ENCODE results near the gene MINDY1. TPM values are rescaled to one million over a fixed set of nuclear protein-coding genes. Genes with fewer than 3 reads are reported as not detected.

The MINDY1 gene
- total RNA-seq, 4 donors from 2014 or later: 45.5 to 63.2 (median 49.5) TPM

DNA sequence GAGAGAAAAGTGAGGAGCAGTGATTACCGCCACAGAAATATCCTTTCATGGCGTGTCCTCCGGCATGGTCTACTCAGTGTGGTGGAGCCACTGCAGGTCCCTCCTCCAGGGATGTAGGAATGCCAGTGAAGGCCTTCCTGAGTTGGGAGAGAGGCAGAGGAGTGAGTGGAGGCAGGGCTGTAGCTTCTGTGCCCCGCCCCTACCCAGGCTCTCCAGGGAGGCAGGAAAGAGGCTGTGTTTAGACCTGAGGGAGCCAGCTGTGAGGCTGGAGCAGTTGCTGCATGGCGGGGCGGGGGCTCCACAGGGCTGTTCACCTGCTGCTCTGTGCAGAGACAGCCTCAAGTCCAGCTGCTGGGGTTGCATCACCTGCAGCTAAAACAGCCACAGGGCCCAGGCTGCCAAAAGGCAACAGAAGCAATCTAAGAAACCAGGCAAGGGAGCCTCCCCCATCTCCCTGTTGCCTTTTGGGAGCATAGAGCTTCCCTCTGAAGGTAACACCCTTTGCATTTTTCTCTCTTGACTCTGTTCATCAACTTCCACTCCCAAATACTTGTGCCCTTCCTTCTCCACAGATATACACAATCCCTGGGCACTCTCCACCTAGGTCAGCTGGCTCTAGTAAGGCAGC lies 25.4 kb downstream of the MINDY1 start:
- Histone ChIP-seq H3K9me3 (no peaks in the 10 kb centered on the region), H3K36me3 (no peaks in the 10 kb centered on the region), H3K4me3 (no peak overlapping the region), H3K4me1 (peaks cover 0 to 63% (median 29%) of the 10 kb centered on the region in 4 donors), H3K27me3 (no peaks in the 10 kb centered on the region), H3K27ac (peak overlapping the region in 2 of 4 donors; percentile 32 to 60)
- WGBS, 2 donors: 76 to 86% methylated on average over 6 of the region's 6 CpGs
- no peak for DNase-seq (ENCODE audit: low spot score in 2 of 2)
- TF ChIP-seq, protein P1, sequence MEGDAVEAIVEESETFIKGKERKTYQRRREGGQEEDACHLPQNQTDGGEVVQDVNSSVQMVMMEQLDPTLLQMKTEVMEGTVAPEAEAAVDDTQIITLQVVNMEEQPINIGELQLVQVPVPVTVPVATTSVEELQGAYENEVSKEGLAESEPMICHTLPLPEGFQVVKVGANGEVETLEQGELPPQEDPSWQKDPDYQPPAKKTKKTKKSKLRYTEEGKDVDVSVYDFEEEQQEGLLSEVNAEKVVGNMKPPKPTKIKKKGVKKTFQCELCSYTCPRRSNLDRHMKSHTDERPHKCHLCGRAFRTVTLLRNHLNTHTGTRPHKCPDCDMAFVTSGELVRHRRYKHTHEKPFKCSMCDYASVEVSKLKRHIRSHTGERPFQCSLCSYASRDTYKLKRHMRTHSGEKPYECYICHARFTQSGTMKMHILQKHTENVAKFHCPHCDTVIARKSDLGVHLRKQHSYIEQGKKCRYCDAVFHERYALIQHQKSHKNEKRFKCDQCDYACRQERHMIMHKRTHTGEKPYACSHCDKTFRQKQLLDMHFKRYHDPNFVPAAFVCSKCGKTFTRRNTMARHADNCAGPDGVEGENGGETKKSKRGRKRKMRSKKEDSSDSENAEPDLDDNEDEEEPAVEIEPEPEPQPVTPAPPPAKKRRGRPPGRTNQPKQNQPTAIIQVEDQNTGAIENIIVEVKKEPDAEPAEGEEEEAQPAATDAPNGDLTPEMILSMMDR (IDR thresholded peaks at IDR 0.05): no peak
- TF ChIP-seq POLR2A (IDR thresholded peaks at IDR 0.05) (no peak), EP300 (IDR thresholded peaks at IDR 0.05) (no peak)

DNA sequence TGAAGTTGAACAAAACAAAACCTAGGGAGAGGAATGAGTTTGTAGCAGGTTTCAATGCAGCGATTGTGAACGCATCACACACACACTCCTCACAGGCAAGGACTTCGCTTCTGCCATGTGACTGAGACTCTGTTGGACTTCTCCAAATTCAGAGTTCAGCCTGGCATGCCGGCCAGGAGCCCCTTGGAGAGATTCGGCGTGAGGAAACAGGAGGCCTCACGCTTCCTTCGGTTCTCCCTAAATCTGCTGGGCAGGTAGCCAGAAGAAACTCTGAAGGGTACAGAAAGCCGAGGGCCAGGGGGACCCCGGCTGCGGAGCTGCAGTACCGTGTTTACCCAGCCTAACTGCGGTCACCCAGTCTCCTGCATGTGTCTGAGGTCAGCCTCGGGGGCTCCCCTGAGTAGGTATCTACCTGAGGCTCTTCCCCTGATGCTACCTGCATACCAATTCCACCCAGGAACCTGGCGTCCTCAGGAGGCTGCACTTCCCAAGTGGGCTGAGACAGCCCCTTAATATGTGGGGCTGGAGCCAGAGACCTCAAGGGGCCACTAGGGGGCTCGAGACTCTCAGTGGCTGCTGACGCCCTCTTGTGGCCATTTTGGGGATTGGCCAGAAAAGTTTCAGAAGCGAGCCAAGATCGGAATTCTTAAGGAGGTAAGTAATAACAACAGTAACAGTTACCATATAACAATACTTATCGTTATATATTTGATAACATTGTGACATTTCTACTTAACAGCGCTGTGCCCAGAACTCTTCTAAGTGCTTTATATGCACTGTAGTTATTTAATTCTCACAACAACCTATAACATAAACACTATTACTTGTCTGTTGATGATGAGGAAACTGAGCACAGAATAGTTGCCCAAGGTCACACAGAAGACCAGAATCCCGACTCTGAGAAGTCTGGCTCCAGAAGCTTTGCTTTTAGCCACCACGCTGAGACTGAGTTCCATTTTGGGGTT lies 27.3 kb downstream of the MINDY1 start:
- Histone ChIP-seq H3K36me3 (no peaks in the 10 kb centered on the region), H3K27me3 (no peaks in the 10 kb centered on the region), H3K4me1 (peaks cover 0 to 75% (median 29%) of the 10 kb centered on the region in 4 donors), H3K4me3 (peak overlapping the region in 2 of 4 donors; percentile 12 to 19), H3K27ac (peak overlapping the region; percentile 10 to 98 (median 66)), H3K9me3 (no peaks in the 10 kb centered on the region)
- 12 to 20% methylated on average over 22 to 23 of the region's 23 CpGs for WGBS, 2 donors
- peak; percentile 91 to 99 for DNase-seq (ENCODE audit: low spot score in 2 of 2)
- TF ChIP-seq EP300 (IDR thresholded peaks at IDR 0.05) (peak in 1 of 2 donors; percentile 76), POLR2A (IDR thresholded peaks at IDR 0.05) (no peak)
- TF ChIP-seq, protein P1 (IDR thresholded peaks at IDR 0.05): peak; percentile 99 to 100 (median 99)

DNA sequence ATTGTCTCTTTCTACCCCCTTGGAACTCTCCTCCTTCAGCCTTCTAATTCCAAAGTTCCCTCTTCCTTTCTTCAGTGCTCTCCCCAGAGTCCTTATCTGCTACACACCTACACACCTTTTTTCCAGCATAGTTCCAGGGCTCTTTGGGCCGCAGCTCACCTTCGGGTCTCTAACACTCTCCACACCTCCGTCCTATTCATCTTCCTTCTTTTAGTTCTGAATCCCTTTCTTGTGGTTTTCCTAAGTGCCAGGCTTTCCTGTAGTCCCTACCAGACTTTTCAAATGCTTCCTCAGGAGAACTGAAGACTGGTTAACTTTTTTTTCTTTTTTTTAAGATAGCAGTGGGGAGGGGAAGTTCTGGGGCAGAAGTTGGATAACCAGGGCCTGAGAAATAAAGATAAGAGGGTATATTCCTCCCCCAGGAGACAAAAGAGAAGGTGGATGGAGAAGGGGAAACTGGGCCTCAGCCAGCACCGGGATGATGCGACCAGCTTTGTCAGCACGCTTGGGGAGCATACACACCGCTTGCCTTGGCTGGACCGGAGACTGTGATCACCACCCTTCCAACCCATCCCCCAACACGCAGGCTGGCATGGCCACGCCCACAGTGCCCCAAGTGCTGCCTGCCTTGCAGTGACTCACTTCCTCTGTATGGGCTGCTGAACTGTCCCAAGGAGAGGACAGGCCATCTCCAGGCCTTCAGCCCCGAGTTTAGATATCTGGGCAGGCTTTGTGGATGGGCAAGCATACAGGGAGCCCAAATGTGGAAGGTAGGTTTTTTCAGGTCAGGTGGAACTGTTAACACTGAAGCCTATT lies 29.6 kb downstream of the MINDY1 start:
- no peaks in the 10 kb centered on the region for H3K36me3 ChIP-seq
- peak; percentile 60 to 80 for DNase-seq (ENCODE audit: low spot score in 2 of 2)
- H3K4me1 ChIP-seq: peaks cover 0 to 81% (median 41%) of the 10 kb centered on the region in 4 donors
- TF ChIP-seq, protein P1 (IDR thresholded peaks at IDR 0.05): peak in 1 of 5 experiments; percentile 13
- TF ChIP-seq EP300 (IDR thresholded peaks at IDR 0.05) (peak; percentile 34 to 82), POLR2A (IDR thresholded peaks at IDR 0.05) (peak; percentile 44)
- WGBS, 2 donors: 38 to 44% methylated on average over 11 of the region's 11 CpGs
- H3K27ac ChIP-seq: peak overlapping the region; percentile 46 to 98 (median 74)
- H3K4me3 ChIP-seq: peak overlapping the region in 1 of 4 donors; percentile 10
- H3K27me3 ChIP-seq: no peaks in the 10 kb centered on the region
- no peaks in the 10 kb centered on the region for H3K9me3 ChIP-seq

DNA sequence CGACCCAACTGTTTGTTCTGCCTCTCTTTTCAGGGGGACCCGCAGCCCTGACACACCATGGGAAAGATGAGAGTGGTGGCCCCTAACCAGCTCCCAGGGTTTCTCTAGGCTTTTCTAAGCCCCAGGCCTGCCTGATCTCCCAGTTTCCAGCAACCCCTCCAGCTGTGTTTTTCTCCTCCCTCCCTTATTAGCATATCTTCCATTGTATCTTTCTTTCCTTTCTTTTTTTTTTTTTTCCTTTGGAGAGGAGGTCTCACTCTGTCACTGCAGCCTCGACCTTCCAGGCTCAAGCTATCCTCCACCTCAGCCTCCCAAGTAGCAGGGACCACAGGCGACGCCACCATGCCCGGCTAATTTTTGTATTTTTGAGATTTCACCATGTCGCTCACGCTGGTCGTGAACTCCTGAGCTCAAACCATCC lies 30.3 kb downstream of the MINDY1 start:
- TF ChIP-seq EP300 (IDR thresholded peaks at IDR 0.05): no peak
- TF ChIP-seq, protein P1 (IDR thresholded peaks at IDR 0.05): no peak
- TF ChIP-seq POLR2A (IDR thresholded peaks at IDR 0.05): no peak
- DNase-seq (ENCODE audit: low spot score in 2 of 2): no peak

More for the DNA sequence above, 30.3 kb downstream of the MINDY1 start:
- 92 to 94% methylated on average over 9 of the region's 9 CpGs for WGBS, 2 donors
- Histone ChIP-seq H3K4me3 (no peak overlapping the region), H3K36me3 (no peaks in the 10 kb centered on the region), H3K4me1 (peaks cover 0 to 81% (median 48%) of the 10 kb centered on the region in 4 donors), H3K27me3 (no peaks in the 10 kb centered on the region), H3K9me3 (no peaks in the 10 kb centered on the region), H3K27ac (peak overlapping the region in 2 of 4 donors; percentile 85 to 98)

All from tibial nerve (tissue), 4 donors.